CD1c-positive myeloid dendritic cell (primary cell): ENCODE results near the gene BUB3.

Experiments used
- DNase-seq: peaks from one replicate; pipeline ENCODE4 v3.0.0-alpha.2; 2016; ENCODE audit errors: extremely low spot score

BUB3 gene

DNA sequence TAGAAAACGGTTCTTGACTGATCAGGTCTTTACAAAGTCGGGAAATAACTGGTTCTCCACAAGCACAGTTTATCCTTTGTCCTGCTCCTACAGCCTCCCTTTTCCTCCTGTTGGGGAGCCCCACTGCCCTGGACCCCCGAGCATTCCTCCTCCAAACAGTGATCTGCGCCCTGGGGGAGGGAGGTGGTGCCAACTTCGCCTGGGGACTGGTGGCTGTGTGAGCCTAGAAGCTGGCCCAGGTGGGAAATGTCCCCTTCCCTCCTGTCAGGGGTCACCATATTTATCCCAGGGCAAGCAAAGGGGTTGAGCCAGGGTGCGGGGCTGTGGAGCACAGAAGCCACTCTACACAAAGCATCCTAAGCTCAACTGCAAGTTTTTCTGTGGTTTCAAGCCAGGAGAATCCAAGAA lies 13.2 kb upstream of the BUB3 start:
- DNase-seq, result no peak

DNA sequence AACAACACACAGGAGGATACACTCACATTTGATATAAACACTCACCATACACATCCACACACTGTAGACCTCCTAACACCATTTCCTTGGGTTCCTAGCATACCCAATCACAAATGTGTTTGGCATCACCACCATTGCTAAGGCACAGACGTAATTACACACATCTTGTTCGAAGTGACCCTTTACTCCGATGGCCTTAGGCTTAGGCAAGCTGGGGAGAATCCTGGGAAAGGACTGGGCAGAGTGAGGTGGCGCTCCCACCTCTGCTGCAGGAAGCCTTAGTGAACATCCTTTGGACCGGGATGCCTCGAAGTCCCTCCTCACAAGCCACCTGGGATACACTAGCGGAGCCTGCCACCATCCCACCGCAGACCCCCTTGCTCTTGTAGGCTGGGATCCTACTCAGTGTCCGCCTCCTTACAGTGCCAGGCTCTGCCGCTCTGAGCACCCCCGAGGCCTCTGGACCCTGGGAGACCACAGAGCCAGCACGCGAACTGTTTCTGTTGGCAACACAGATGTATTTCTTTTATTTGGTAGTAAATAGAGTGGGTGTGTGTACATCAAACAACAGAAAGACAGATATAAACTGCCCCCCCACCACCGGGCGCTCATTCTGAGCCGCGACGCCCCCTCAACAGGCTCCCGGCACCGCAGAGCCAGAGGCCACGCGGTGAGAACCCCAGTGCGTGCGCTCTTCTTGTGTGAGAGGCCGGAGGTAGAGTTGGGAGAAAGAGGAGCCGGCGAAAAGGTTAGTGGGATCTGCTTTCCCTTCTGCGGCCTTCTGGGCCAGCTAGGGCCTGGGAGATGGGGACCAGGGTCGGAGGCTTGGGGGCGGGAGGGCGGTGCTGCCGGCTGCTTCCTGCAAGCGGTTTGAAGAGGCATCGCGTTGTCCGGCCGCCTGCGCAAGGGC lies 12.2 kb upstream of the BUB3 start:
- DNase-seq, result no peak

DNA sequence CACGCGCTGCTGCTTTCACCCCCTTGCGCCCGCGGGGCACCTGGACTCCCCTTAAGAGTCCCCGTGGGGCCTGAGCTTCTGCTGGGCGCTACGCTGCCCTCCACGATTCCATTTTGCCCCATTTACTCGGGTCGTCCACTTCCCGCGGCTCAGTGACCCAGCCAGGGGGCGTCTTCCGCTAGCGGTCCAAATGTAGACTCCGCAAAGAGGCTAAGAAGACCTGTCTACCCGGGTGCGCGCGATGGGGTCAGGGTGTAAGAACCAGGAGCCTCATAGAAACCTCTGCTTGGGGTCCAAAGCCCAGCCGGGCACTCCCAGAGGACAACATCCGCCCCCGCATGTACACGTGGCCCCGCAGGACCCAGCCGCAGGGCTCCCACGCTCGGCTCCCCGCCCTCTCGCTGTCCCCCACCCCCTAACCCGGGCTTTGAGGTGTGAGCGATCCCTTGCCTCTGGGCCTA lies 11.5 kb upstream of the BUB3 start:
- DNase-seq, result no peak

DNA sequence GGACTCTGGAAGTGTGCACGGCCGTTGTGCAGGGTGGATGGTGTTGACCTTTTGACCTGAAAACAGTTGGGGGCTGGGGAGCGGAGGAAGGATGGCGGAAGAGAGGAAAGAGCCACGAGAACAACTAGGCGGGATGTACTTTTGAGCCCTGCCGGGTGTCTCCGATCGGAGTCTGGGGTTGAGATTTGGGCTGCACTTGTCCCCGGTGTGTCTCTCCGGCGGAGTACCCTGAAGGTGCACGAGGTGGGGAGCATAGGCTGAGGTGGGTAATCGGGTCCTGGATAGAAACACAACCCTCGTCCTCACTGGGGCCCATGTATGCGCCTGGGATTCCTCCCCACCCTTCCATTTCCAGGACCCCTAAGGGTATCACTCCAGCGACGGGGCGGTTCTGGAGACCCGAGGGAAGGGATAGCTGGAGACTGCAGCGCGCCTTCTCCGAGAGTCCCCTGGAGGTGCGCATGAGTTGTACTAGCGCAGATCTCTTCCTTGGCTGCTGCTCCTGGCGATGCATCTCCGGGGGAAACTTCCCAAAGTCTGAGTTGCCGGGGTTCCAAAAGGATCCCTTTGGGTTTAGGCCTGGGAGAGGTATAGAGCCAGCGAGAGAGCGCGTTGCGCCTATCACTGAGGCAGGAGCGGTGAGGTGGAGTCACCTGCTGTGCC lies 10.9 kb upstream of the BUB3 start:
- no peak for DNase-seq

DNA sequence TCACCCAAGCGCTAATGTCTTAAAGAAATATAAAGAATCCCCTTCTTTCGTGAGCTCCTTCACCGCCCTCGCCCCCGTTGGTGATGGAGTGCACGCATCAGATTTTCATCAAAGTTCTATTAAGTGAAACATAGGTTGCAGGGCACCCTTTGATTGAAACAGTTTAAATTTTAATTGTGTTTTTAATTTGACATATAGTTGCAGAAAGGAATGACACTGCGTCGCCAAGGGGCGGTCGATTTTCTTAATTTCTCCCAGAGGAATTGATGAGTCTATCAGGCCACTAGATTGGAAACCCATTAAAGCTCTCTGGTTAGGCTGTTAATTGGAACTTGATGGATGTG lies 10.4 kb upstream of the BUB3 start:
- no peak for DNase-seq

DNA sequence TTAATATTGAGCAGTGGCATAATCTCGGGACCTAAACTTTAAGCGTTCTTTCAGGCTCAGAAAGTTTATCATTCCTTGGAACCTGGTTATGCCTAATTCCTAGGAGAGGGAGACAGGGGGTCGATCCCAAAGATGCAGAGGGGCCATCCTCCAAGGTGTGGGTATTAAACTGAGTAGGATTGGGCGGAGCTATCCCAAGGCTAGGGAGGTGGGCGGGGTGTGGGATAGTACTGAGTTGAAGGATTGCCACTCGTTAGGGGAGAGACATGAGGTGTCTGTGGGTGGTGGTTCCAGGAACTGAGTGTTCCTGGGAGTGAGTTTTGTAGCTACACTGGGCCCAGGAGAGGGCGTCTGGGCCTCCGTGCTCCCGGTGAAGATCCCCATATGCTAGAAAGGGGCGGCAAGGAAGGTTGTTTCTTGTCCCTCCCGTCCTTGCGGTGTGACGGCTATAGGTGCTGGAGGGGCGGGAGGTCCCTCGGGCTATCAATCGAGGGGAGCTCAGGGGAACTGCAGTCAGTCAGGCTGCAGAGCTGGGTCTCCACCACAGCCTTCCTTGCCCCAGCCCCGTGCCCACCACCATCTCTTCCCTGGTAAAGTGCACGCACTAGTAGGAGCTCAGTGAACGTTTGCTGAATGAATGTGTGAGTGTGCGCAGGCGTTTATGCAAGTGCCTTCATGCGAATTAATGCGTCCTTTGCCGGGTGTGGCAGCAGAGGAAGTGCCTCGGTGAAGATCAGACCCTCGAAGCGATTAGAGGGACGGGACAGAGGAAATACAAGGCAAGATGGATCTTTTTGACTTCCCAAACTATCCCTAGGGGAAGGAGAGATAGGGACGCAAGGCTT lies 9.3 kb upstream of the BUB3 start:
- DNase-seq, result no peak

DNA sequence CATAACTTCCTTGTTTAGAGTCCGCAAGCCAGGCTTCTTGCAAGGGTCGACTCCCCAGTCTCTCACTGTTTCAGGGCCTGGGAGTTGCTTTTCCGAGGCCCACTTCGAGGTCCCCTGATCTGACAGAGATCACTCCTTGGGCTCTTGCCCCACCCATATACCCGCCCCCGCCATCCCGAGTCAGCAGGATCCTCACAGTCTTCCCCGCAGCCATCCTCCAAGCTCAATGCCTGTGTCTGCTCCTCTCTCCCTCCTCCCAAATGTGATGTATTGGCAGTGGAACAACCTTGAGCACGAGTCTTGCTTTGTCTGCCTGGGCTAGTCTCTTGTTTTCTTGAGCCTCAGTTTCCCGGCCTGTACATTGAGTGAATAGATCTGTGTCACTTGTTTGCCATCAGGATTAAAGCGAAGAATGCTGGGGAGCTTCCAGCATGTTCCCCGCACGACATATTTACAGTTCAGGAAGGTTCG lies 8.6 kb upstream of the BUB3 start:
- DNase-seq, result no peak

DNA sequence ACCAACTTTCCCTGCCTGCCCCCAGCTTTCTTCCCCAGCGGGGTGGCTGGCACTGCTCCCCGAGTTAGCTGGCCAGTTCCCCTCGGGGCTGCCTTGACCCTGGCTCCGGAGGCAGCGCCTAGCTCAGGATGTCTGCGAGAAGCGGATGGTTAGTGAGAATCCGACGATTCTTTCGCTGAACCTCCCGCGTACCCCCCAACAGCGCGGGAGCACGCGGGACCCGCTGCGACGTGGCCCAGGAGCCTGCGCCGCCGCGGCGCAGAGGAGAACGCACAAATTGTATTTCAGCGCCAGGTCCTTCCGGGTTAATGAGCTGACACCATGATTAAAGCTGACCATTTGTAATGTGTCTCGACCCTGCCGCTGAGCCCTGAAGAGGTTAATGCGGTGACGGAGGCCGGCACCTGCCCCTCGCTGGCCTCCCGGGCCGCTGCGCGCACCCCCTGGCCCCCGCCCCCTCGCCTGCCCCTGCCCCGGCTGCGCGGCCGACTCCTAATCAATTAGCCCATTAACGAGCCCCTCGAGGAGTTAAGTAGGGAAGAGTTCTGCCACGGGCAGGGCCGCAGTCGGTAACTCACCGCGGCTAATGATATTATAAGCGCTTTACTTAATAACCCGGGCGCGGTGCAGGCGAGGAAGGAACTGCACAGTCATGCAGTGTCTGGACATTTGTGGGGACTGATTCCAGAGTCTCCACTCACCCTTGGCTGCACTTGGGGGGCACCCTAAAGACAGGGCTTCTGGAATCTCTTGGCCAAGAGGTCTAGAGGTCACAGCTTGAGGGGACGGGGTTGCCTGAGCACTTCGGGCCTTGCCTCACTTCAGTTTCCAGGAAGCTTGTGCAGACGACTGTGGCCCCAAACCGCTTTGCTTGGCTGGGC lies 7.9 kb upstream of the BUB3 start:
- DNase-seq, result no peak

DNA sequence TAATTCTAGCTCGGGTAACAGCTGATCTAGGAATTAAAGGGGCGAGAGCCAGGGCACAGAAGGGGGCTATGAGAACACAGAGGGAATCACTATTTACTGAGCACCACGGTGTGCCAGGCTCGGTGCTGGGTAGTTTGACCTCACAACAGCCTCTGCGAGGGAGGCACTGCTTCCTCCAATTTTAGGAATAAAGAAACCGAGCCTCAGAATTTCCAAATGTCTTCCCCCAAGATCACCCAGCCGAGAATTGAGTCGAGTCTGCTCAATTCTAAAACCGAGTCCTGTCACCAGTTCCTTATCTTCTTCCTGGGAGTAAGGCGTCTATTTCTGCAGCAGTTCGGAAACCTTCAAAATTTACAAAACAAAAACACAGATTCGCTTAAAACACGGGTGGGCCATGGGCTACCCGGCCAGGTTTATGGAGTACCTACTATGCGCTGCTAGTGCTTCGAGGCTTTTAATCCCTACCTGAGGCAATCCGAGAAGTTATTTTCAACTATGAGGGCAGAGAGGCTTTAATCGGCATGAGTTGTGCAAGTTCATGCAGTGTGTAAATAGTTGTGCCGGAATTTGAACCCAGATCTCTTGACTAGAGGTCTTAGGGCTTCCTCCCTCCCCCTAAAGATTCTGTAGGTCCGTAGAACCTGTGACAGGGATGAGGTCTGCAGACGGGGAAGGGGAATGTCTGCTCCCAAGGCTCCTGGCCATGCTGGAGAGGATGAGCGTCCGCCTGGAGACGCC lies 7.1 kb upstream of the BUB3 start:
- no peak for DNase-seq

DNA sequence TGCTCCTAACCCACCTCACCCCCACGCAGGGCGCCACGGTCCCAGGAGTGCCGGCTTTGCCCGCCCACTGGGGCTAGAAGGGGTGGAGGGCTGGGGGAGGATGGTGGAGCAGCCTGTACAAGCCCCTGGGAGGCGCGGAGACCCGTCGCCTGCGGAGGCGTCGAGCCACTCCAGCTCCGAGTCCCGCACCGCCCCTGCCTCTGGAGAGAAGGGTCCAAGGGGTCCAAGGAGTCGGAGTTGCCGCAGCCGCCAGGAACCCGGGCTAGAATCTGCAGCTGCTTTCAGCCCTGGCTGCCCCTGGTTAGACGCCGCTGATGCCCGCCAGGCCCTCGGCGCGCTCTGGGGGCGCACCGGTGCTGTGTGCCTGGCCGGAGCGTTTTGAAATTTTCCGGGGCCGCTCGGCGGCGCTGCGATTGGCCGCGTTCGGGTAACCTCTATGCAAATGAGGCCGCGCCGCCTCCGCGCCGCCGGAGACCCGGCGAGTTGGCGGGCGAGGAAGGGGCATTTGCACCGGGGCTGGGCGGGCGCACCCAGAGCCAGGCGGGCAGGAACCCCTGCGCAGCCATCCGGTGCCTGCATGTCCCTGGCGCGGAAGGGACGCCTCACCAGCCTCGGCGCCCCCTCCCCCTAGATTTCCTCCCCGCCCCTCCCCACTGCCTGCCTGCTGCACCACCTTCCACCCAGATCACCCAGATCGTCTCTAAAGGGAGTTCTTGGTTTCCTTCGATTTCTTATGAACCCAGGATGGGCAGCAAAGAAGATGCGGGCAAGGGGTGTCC lies 6.4 kb upstream of the BUB3 start, which contains the start of gene HMX2:
TSS of gene HMX2 (plus strand) at position 502 of the 779 bp plus-strand sequence. CDS start at position 745, 243 bp downstream.
- no peak for DNase-seq

DNA sequence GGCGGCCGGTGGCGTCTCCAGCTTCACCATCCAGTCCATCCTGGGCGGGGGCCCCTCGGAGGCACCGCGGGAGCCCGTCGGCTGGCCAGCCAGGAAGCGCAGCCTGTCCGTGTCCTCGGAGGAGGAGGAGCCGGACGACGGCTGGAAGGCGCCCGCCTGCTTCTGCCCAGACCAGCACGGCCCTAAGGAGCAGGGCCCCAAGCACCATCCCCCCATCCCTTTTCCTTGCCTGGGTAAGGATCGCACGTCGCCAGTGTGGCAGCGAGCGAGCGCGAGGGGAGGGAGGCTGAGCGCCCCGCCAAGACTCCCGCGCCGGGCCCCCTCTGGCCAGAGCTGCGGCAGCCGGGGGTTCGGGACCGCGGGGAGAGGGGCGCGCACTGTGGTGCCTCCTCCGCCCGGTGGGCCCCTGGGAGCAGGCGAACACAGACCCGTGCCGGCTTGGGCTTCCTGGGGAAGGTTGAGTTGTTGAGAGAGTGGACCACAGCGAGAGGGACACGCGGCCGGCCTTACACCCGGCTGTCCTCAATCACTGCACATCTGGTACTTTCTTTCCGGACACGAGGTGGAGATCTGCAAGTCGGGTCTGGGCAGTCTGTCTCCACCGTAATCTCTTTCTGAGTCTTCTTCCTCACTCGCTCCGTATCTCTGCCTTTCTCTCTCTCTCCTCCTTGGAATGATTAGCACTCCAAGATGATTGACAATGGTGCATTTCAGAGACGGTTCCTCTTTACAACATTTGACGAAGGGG lies 5.6 kb upstream of the BUB3 start:
- DNase-seq, result no peak

DNA sequence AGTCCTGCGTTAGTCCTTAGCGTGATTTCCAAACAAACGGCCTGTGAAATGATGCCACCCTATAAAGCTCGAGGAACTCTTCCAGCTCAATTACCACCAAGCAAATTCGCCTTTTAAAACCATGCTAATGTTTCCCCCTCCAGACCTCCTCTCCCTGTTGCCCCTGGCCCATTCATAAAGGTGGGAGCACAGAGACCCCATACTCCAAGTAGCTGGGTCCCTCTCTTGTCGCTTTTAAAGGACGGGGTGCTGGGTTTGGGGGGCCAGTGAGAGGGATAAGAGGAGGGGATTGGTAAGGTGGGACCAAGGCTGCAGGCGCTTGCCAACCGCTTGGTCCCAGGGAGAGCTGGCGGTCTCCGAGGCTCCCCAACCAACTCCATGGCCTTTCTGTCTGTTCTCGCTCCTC lies 5.0 kb upstream of the BUB3 start:
- no peak for DNase-seq

DNA sequence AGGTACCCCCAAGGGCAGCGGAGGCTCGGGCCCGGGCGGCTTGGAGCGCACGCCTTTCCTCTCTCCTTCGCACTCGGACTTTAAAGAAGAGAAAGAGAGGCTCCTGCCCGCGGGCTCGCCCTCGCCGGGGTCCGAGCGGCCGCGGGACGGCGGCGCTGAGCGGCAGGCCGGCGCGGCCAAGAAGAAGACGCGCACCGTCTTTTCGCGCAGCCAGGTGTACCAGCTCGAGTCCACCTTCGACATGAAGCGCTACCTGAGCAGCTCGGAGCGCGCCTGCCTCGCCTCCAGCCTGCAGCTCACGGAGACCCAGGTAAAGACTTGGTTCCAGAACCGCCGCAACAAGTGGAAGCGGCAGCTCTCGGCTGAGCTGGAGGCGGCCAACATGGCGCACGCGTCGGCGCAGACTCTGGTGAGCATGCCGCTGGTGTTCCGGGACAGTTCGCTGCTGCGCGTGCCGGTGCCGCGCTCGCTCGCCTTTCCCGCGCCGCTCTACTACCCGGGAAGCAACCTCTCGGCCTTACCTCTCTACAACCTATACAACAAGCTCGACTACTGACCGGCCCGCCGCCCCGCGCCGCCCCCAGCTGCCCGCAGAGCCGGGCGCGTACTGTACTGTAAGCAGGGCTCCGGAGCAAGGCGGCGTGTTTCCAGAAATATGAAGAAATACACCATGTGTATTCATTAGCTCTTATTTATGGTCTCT lies 4.5 kb upstream of the BUB3 start:
- DNase-seq, result peak; percentile 62

DNA sequence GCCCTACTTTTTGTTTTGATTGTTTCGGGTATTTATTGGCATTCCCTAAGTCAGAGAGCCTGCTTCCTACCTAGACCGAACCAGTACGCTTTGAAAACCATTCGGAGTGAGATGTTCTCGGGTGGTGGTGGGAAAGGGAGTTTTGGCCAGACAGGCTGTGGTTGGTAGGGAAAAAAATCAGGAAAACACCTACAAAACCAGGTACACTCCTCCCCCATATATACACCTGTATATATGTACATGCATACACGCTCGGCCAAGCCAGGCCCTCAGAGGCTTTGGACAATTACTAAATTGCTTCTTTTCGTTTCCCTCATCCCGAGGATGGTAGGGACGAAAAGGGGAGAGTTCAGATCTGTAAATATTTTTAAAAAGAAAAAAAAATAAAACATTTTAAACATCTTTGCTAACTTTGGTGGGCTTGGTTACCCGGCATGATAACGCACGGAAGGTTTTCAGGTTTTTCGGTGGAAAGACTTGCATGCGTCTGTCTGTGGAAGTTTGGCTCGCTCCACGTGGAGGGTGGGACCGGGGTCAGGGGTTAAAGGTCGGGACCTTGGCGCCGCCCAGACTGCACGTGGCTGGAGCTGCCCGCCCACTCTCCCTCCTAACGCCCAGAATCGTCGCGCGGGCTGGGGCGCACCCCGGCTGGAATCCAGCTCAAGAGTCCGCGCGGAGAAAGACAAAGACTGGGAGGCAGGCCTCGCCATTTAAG lies 3.8 kb upstream of the BUB3 start:
- no peak for DNase-seq

DNA sequence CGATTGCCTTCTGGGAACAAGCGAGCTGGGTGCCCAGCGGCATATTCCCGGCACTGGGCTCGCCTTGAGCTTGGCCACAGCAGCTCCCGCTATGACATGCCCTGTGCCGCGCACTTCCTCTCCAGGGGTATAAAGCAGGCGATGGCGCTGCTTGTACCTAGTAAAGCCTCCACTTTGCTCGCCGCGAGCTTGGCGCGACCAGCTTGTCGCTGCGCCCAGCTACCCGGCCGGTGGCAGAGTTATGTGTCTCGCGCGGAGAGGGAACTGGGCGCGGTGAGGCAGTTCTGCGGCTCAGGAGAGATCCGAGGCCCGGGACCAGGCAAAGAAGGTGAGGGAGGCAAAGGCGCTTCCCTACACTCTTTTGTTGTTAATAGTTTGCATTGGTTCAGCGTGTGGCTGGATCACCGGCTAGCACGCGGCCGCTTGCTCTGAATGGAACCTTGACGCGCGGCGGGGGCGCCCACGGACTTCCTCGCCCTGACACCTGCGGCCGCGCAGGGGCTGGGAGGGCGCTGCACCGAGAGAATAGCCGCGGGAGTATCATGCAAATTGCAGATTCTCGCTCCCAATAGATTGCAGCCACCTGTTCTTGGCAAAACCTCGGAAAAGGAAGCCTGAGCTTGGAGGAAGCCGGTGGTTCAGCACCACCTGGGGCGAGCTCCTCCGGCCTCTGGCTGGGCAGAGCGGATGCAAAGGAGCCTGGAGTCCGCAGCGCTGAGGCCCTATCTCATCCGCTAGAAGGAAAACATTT lies 3.0 kb upstream of the BUB3 start:
- DNase-seq, result peak; percentile 62

DNA sequence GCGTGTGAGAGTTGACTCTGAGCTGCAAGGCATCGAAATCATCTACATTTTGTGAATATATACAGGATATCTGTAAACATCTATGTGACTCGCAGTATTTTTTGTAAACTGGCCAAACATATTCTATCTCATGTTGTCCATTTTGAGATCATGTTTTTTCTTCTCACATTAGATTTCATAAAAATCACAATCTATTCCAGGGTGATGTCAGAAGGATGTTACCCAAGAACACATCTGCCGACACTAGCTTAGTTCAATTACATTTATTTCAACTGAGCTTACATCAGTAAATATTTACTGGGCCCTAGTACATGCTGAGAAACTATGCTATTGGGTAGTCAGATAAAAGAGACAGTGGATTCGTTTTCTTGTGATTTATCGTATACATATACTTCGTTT lies 2.5 kb upstream of the BUB3 start:
- DNase-seq, result no peak
